NCI-H446 (cell line): ENCODE results near the gene GPR89A.
"Not testable (repeated sequence)": the region's sequence is repeated elsewhere in the genome, so short reads cannot be mapped to it uniquely, and the experiment has no call there.

Experiments
- DNase-seq, 2 experiments: peaks; one replicate each; lab custom pipeline; 2025; lab: John Stamatoyannopoulos, UW

Gene GPR89A

GRCh38 chr1:145607833-145608733 lies at the start of gene GPR89A:
TSS of gene GPR89A (plus strand) at chr1:145607988. CDS start at chr1:145608134, 146 bp downstream.
- peak; percentile 78 to 96 for DNase-seq

- not testable (repeated sequence) for DNase-seq
Measured at GRCh38 chr1:145586820-145587219, 21.0 kb upstream of the GPR89A start.

GRCh38 chr1:145590806-145591205 lies 17.0 kb upstream of the GPR89A start:
- DNase-seq = not testable (repeated sequence)

GRCh38 chr1:145592347-145592746 lies 15.4 kb upstream of the GPR89A start:
- not testable (repeated sequence) for DNase-seq

GRCh38 chr1:145595421-145595820 lies 12.4 kb upstream of the GPR89A start:
- not testable (repeated sequence) for DNase-seq

GRCh38 chr1:145596236-145596635 lies 11.6 kb upstream of the GPR89A start:
- DNase-seq = not testable (repeated sequence)

- not testable (repeated sequence) for DNase-seq
Measured at GRCh38 chr1:145599426-145599825, 8.4 kb upstream of the GPR89A start.

- no peak for DNase-seq
Measured at GRCh38 chr1:145601593-145601992, 6.2 kb upstream of the GPR89A start.

GRCh38 chr1:145606840-145607239 lies 948 bp upstream of the GPR89A start:
- DNase-seq = not testable (repeated sequence)

- DNase-seq = not testable (repeated sequence)
Measured at GRCh38 chr1:145607289-145607688, 499 bp upstream of the GPR89A start.

- not testable (repeated sequence) for DNase-seq
Measured at GRCh38 chr1:145610744-145611143, 3.0 kb downstream of the GPR89A start.

GRCh38 chr1:145620073-145620472 lies 12.3 kb downstream of the GPR89A start:
- not testable (repeated sequence) for DNase-seq

- not testable (repeated sequence) for DNase-seq
Measured at GRCh38 chr1:145622177-145622576, 14.4 kb downstream of the GPR89A start.

GRCh38 chr1:145636237-145636636 lies 28.4 kb downstream of the GPR89A start:
- not testable (repeated sequence) for DNase-seq

- not testable (repeated sequence) for DNase-seq
Measured at GRCh38 chr1:145641886-145642285, 34.1 kb downstream of the GPR89A start.

GRCh38 chr1:145643990-145644389 lies 36.2 kb downstream of the GPR89A start:
- not testable (repeated sequence) for DNase-seq

- not testable (repeated sequence) for DNase-seq
Measured at GRCh38 chr1:145656245-145656943, 48.6 kb downstream of the GPR89A start.

- not testable (repeated sequence) for DNase-seq
Measured at GRCh38 chr1:145662502-145662901, 54.7 kb downstream of the GPR89A start.

- DNase-seq = not testable (repeated sequence)
Measured at GRCh38 chr1:145665015-145665414, 57.2 kb downstream of the GPR89A start.

- DNase-seq = not testable (repeated sequence)
Measured at GRCh38 chr1:145670995-145671745, 63.4 kb downstream of the GPR89A start.

- not testable (repeated sequence) for DNase-seq
Measured at GRCh38 chr1:145673217-145673616, 65.4 kb downstream of the GPR89A start.

GRCh38 chr1:145684858-145685257 lies 77.1 kb downstream of the GPR89A start:
- DNase-seq = not testable (repeated sequence)
